Endodermal cell (in vitro differentiated cells): Measurements from ENCODE around the gene ALKBH8. TPM values are rescaled to one million over a fixed set of nuclear protein-coding genes. Genes with fewer than 3 reads are reported as not detected.
A peak's percentile ranks its signal among the peaks of the same experiment; 100 is the strongest.

Experiments
- DNase-seq: peaks from one replicate; pipeline ENCODE4 v3.0.0-alpha.2; 2017
- H3K27ac ChIP-seq: 2 replicates; pipeline ENCODE4 v1.5.1; 2013; ENCODE audit warnings: mild to moderate bottlenecking, low read depth, low read length, moderate library complexity
- H3K27me3 ChIP-seq: 2 replicates; pipeline ENCODE4 v1.6.1; 2013; ENCODE audit warnings: mild to moderate bottlenecking, low read length, moderate library complexity; ENCODE audit not compliant: insufficient read depth, control insufficient read depth, poor library complexity, severe bottlenecking
- H3K36me3 ChIP-seq: 2 replicates; pipeline ENCODE4 v1.7.0; 2013; ENCODE audit warnings: mild to moderate bottlenecking, low read length, moderate library complexity; ENCODE audit not compliant: control insufficient read depth, insufficient read depth
- H3K4me1 ChIP-seq: one replicate; pipeline ENCODE4 v1.7.0; 2013; ENCODE audit warnings: low read length; ENCODE audit not compliant: control insufficient read depth, insufficient read depth
- H3K4me3 ChIP-seq: 2 replicates; pipeline ENCODE4 v1.5.1; 2013; ENCODE audit warnings: mild to moderate bottlenecking, low read length, moderate library complexity
- H3K9ac ChIP-seq: 2 replicates; pipeline ENCODE4 v1.6.1; 2013; ENCODE audit warnings: mild to moderate bottlenecking, low read length, moderate library complexity; ENCODE audit not compliant: poor library complexity, severe bottlenecking; ENCODE audit errors: extremely low read depth
- H3K9me3 ChIP-seq: 2 replicates; pipeline ENCODE4 v1.6.1; 2013; ENCODE audit warnings: mild to moderate bottlenecking, low read length, moderate library complexity; ENCODE audit not compliant: control insufficient read depth
- H3K27ac Mint-ChIP-seq: 2 replicates; pipeline ENCODE4 v1.8.0; 2020; ENCODE audit warnings: mixed read lengths
- H3K27me3 Mint-ChIP-seq: 2 replicates; pipeline ENCODE4 v1.8.0; 2021; ENCODE audit warnings: mild to moderate bottlenecking, mixed read lengths; ENCODE audit not compliant: insufficient read depth
- H3K36me3 Mint-ChIP-seq: 2 replicates; pipeline ENCODE4 v1.8.0; 2020; ENCODE audit warnings: low read depth, mixed read lengths
- H3K4me1 Mint-ChIP-seq: 2 replicates; pipeline ENCODE4 v1.8.0; 2020; ENCODE audit warnings: mixed read lengths
- H3K4me3 Mint-ChIP-seq: 2 replicates; pipeline ENCODE4 v1.8.0; 2020; ENCODE audit warnings: mild to moderate bottlenecking, moderate library complexity, mixed read lengths
- H3K9me3 Mint-ChIP-seq: 2 replicates; pipeline ENCODE4 v1.8.0; 2020; ENCODE audit warnings: mild to moderate bottlenecking, mixed read lengths
- WGBS, 2 experiments: methylation state at CpG; one replicate each; pipeline versions ENCODE4 v1.1.5 to v1.1.7; 2013; ENCODE audit warnings: missing lambda C conversion rate in 2 of 2, mixed read lengths in 1 of 2; ENCODE audit not compliant: insufficient coverage in 1 of 2, insufficient read length in 1 of 2; 5-methylcytosine and 5-hydroxymethylcytosine counted together
- total RNA-seq, 2 donors: library from RNA; stranded (reverse); fragmentation: NEBNext Ultra II Directional in 1 of 2; extraction: Animal tissue kit (Norgen Biotek cat#: 25700) in 1 of 2; gene quantifications; 2 replicates in 1 of 2; 3 replicates in 1 of 2; pipeline ENCODE4 v1.2.1, GENCODE V29; 2021
- TF ChIP-seq, protein P1 (sequence below): fragments of 200-600 bp; sonication (generic); conservative IDR thresholded peaks from 2 replicates; pipeline ENCODE4 v1.5.0; 2021; ENCODE audit warnings: antibody characterized with exemption, mild to moderate bottlenecking

The ALKBH8 gene
- total RNA-seq, 2 donors from 2014 or later = 7.6 to 9.3 TPM

DNA sequence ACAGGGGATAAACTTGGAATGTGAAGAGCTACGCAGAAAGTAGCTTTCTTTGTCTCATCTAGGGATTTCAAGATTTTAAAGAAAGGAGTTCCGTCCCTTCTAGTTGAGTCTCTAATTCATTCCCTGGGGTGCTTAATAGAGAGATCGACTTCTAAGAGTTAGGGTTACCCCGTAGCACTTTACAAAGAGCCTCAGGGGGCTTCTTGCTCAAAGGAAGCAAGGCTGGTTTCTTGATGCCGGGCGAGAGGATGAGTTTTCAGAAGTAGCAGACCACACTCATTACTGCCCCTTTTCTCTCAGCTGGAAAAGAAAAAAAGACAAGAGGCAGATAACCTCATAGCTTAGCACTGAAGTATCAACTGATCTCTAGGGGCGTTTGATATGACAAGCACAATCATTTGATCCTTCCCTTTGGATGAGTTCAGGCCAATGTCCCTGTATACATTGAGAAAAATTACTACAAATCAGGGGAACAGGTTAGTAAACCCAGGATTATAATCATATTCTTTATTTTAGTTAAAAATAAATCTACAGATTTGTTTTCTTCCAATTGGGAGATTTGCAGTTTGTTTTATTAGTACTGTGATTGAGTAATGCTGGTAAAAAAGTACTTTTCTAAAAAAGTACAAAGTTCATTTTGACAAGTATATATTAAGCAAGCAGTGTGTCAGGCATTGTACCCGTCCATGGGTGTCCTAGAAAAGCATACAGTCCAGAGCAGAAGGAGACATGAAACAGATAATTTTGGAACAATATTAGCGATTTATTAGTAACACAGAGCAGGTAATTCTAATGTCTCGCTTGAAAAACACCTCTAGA lies 44.1 kb upstream of the ALKBH8 start:
- H3K27ac ChIP-seq = no peak overlapping the region
- H3K36me3 Mint-ChIP-seq = no peaks in the 10 kb centered on the region
- H3K4me1 ChIP-seq = no peaks in the 10 kb centered on the region
- no peaks in the 10 kb centered on the region for H3K27me3 ChIP-seq
- H3K9me3 Mint-ChIP-seq = no peaks in the 10 kb centered on the region
- no peaks in the 10 kb centered on the region for H3K36me3 ChIP-seq
- DNase-seq = no peak
- no peak overlapping the region for H3K4me3 Mint-ChIP-seq
- peaks cover 4% of the 10 kb centered on the region for H3K4me1 Mint-ChIP-seq
- H3K27ac Mint-ChIP-seq = no peak overlapping the region
- H3K4me3 ChIP-seq = no peak overlapping the region
- H3K27me3 Mint-ChIP-seq = no peaks in the 10 kb centered on the region
- 59 to 60% methylated on average over 7 to 10 of the region's 10 CpGs for WGBS, 2 experiments
- H3K9me3 ChIP-seq = no peaks in the 10 kb centered on the region
- no peak overlapping the region for H3K9ac ChIP-seq
- TF ChIP-seq, protein P1, sequence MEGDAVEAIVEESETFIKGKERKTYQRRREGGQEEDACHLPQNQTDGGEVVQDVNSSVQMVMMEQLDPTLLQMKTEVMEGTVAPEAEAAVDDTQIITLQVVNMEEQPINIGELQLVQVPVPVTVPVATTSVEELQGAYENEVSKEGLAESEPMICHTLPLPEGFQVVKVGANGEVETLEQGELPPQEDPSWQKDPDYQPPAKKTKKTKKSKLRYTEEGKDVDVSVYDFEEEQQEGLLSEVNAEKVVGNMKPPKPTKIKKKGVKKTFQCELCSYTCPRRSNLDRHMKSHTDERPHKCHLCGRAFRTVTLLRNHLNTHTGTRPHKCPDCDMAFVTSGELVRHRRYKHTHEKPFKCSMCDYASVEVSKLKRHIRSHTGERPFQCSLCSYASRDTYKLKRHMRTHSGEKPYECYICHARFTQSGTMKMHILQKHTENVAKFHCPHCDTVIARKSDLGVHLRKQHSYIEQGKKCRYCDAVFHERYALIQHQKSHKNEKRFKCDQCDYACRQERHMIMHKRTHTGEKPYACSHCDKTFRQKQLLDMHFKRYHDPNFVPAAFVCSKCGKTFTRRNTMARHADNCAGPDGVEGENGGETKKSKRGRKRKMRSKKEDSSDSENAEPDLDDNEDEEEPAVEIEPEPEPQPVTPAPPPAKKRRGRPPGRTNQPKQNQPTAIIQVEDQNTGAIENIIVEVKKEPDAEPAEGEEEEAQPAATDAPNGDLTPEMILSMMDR = no peak

DNA sequence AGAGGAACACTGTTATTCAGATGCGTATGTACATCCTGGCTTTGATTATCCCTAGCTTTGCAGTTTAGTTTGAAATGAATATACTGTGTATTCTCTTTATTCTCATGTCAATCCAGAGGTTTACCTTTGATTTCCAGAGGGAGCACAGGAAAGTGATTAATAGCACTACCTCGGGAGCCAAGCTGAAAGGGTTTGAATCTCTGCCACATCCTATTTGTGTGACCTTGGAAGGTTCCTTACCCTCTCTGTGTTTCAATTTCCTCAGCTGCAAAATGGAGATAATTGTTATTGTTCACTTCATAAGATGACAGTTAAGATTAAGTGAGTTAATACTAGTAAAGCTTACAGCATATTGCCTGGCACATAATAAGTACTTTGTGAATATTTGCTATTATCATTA lies 43.3 kb upstream of the ALKBH8 start:
- H3K9me3 Mint-ChIP-seq = no peaks in the 10 kb centered on the region
- H3K27ac ChIP-seq = no peak overlapping the region
- no peak for DNase-seq
- no peaks in the 10 kb centered on the region for H3K36me3 Mint-ChIP-seq
- H3K36me3 ChIP-seq = no peaks in the 10 kb centered on the region
- H3K27me3 Mint-ChIP-seq = no peaks in the 10 kb centered on the region
- H3K4me1 Mint-ChIP-seq = peaks cover 4% of the 10 kb centered on the region
- 63 to 71% methylated on average over 1 to 2 of the region's 2 CpGs for WGBS, 2 experiments
- no peak overlapping the region for H3K4me3 Mint-ChIP-seq
- TF ChIP-seq, protein P1 = no peak
- no peaks in the 10 kb centered on the region for H3K4me1 ChIP-seq
- H3K9me3 ChIP-seq = no peaks in the 10 kb centered on the region
- H3K27me3 ChIP-seq = no peaks in the 10 kb centered on the region
- no peak overlapping the region for H3K4me3 ChIP-seq
- H3K9ac ChIP-seq = no peak overlapping the region
- no peak overlapping the region for H3K27ac Mint-ChIP-seq

DNA sequence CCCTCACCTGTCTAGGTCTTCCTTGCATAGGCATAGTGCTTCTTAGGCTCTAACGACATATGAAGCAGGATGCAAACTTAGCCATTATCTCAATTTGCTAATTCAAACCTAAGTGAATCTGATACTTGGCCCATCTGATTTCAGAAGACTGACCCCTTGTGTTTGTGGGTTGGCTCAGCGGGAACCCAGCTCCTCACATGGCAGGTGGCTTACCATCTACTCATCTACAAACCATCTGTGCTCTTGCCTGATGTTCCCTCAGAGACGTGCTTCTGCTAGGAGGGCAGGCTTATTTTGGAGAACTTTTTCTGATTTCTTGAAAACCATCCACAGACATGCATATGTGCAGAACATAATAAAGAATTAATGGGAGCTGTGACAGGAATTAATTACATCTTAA lies 40.6 kb upstream of the ALKBH8 start:
- peaks cover 4% of the 10 kb centered on the region for H3K4me1 Mint-ChIP-seq
- no peak overlapping the region for H3K27ac ChIP-seq
- 72 to 100% methylated on average over 1 to 3 of the region's 3 CpGs for WGBS, 2 experiments

More for the DNA sequence above, 40.6 kb upstream of the ALKBH8 start:
- Mint-ChIP-seq H3K27ac (no peak overlapping the region), H3K9me3 (no peaks in the 10 kb centered on the region), H3K27me3 (no peaks in the 10 kb centered on the region), H3K36me3 (no peaks in the 10 kb centered on the region), H3K4me3 (no peak overlapping the region)
- H3K36me3 ChIP-seq = no peaks in the 10 kb centered on the region
- H3K27me3 ChIP-seq = no peaks in the 10 kb centered on the region
- no peak overlapping the region for H3K9ac ChIP-seq
- H3K9me3 ChIP-seq = no peaks in the 10 kb centered on the region
- H3K4me3 ChIP-seq = no peak overlapping the region
- peak; percentile 70 for DNase-seq
- H3K4me1 ChIP-seq = no peaks in the 10 kb centered on the region
- TF ChIP-seq, protein P1 = peak; percentile 57
